GM10266 (cell line): Measurements from ENCODE around the gene DGKA.

Source experiments
- DNase-seq: peaks from one replicate; pipeline ENCODE4 v3.0.0; 2012; ENCODE audit errors: extremely low spot score
- CTCF ChIP-seq: IDR thresholded peaks from 2 replicates; pipeline ENCODE4 v1.5.1; 2012; ENCODE audit warnings: mild to moderate bottlenecking, low read depth; ENCODE audit not compliant: control insufficient read depth, insufficient read depth; ENCODE audit errors: missing control alignments

The DGKA gene

GRCh38 chr12:55932551-55932910, 1.6 kb downstream of the DGKA start:
- peak; percentile 48 for DNase-seq
- TF ChIP-seq CTCF = no peak

- DNase-seq = no peak
- TF ChIP-seq CTCF = no peak
These were observed 2.3 kb downstream of the DGKA start for GRCh38 chr12:55933169-55933798.

GRCh38 chr12:55933799-55934742, 3.1 kb downstream of the DGKA start:
- DNase-seq = no peak
- no peak for TF ChIP-seq CTCF

GRCh38 chr12:55934773-55935172, 3.8 kb downstream of the DGKA start:
- no peak for DNase-seq

GRCh38 chr12:55935738-55936151, 4.8 kb downstream of the DGKA start:
- TF ChIP-seq CTCF = no peak
- DNase-seq = no peak

More at GRCh38 chr12:55934773-55935172, 3.8 kb downstream of the DGKA start:
- no peak for TF ChIP-seq CTCF

- no peak for TF ChIP-seq CTCF
- DNase-seq = no peak
These were observed 7.0 kb downstream of the DGKA start for GRCh38 chr12:55937981-55938380.
